ENCODE data around the gene GAMT. TPM values are rescaled to one million over a fixed set of nuclear protein-coding genes. Genes with fewer than 3 reads are reported as not detected.

Gene GAMT
- total RNA-seq, 1 experiment from 2014 or later: 27.3 TPM

GRCh38 chr19:1377176-1377964 is 24.0 kb downstream of the GAMT start:
- Histone ChIP-seq H3K27me3 (ENCODE audit: insufficient read depth, low read depth) (no peaks in the 10 kb centered on the region), H4K20me1 (ENCODE audit: insufficient read depth) (no peaks in the 10 kb centered on the region), H3F3A (ENCODE audit: insufficient read depth, low read depth) (no peaks in the 10 kb centered on the region), H3K9me2 (ENCODE audit: insufficient read depth) (no peaks in the 10 kb centered on the region), H3K4me3 (no peak overlapping the region), H2AFZ (no peak overlapping the region), H3K9me3 (ENCODE audit: insufficient read depth, low read depth) (no peaks in the 10 kb centered on the region), H3K4me2 (no peak overlapping the region), H3K4me1 (replicated peaks; ENCODE audit: insufficient read depth) (no peaks in the 10 kb centered on the region), H3K27ac (no peak overlapping the region), H3K36me3 (ENCODE audit: low read depth) (no peaks in the 10 kb centered on the region), H3K79me2 (ENCODE audit: low read depth) (no peaks in the 10 kb centered on the region)
- ChIA-PET CTCF (no interaction called here), POLR2A (ENCODE audit: unreplicated experiment) (no interaction called here)
- intact Hi-C loops (cut with micrococcal nuclease; ENCODE audit: unreplicated experiment): no loop called here
- TF ChIP-seq CTCF (conservative IDR thresholded peaks at IDR 0.05) (no peak), EZH2 (IDR thresholded peaks at IDR 0.05; ENCODE audit: low read depth) (no peak)
- no peak for DNase-seq
- BruUV-seq (replicated peaks): no TSS peak

- CTCF ChIA-PET: no interaction called here
- no peak overlapping the region for H3K27ac ChIP-seq
Observed at GRCh38 chr19:1376415-1376805, 24.9 kb downstream of the GAMT start.

GRCh38 chr19:1374250-1374577 is 27.1 kb downstream of the GAMT start:
- Histone ChIP-seq H3K9me2 (ENCODE audit: insufficient read depth) (no peaks in the 10 kb centered on the region), H3K4me2 (no peak overlapping the region), H3K4me3 (no peak overlapping the region), H3K36me3 (ENCODE audit: low read depth) (no peaks in the 10 kb centered on the region), H2AFZ (no peak overlapping the region), H3F3A (ENCODE audit: insufficient read depth, low read depth) (no peaks in the 10 kb centered on the region), H3K27ac (no peak overlapping the region), H4K20me1 (ENCODE audit: insufficient read depth) (no peaks in the 10 kb centered on the region), H3K79me2 (ENCODE audit: low read depth) (no peaks in the 10 kb centered on the region), H3K9me3 (ENCODE audit: insufficient read depth, low read depth) (no peaks in the 10 kb centered on the region), H3K4me1 (replicated peaks; ENCODE audit: insufficient read depth) (no peaks in the 10 kb centered on the region), H3K27me3 (ENCODE audit: insufficient read depth, low read depth) (no peaks in the 10 kb centered on the region)
- TF ChIP-seq EZH2 (IDR thresholded peaks at IDR 0.05; ENCODE audit: low read depth) (no peak), CTCF (conservative IDR thresholded peaks at IDR 0.05) (no peak)
- intact Hi-C loops (cut with micrococcal nuclease; ENCODE audit: unreplicated experiment): no loop called here
- BruUV-seq (replicated peaks): no TSS peak
- ChIA-PET CTCF (no interaction called here), POLR2A (ENCODE audit: unreplicated experiment) (no interaction called here)
- DNase-seq: no peak

More at GRCh38 chr19:1376415-1376805, 24.9 kb downstream of the GAMT start:
- no peak for TF ChIP-seq CTCF (conservative IDR thresholded peaks at IDR 0.05)
- TF ChIP-seq EZH2 (IDR thresholded peaks at IDR 0.05; ENCODE audit: low read depth): no peak
- no peaks in the 10 kb centered on the region for H3F3A ChIP-seq (ENCODE audit: insufficient read depth, low read depth)
- no peaks in the 10 kb centered on the region for H3K4me1 ChIP-seq (replicated peaks; ENCODE audit: insufficient read depth)
- no peaks in the 10 kb centered on the region for H4K20me1 ChIP-seq (ENCODE audit: insufficient read depth)
- no peaks in the 10 kb centered on the region for H3K9me2 ChIP-seq (ENCODE audit: insufficient read depth)
- H3K9me3 ChIP-seq (ENCODE audit: insufficient read depth, low read depth): no peaks in the 10 kb centered on the region
- no peak for DNase-seq
- H3K4me3 ChIP-seq: no peak overlapping the region
- intact Hi-C loops (cut with micrococcal nuclease; ENCODE audit: unreplicated experiment): no loop called here
- H2AFZ ChIP-seq: no peak overlapping the region
- no peaks in the 10 kb centered on the region for H3K36me3 ChIP-seq (ENCODE audit: low read depth)
- POLR2A ChIA-PET (ENCODE audit: unreplicated experiment): no interaction called here
- H3K27me3 ChIP-seq (ENCODE audit: insufficient read depth, low read depth): no peaks in the 10 kb centered on the region
- H3K4me2 ChIP-seq: no peak overlapping the region
- H3K79me2 ChIP-seq (ENCODE audit: low read depth): no peaks in the 10 kb centered on the region
- BruUV-seq (replicated peaks): no TSS peak

Data from PC-9 (cell line).